Naive thymus-derived CD4-positive, alpha-beta T cell (primary cell): ENCODE measurements around the gene SRSF3. TPM values are rescaled to one million over a fixed set of nuclear protein-coding genes. Genes with fewer than 3 reads are reported as not detected.
A peak's percentile ranks its signal among the peaks of the same experiment; 100 is the strongest.
"Not testable (repeated sequence)": the region's sequence is repeated elsewhere in the genome, so short reads cannot be mapped to it uniquely, and the experiment has no call there.

Experiments
- ATAC-seq: fragments of 150-1000 bp; cut with Tn5 transposase; 2 replicates; pipeline ENCODE4 v1.10.0; 2021; ENCODE audit warnings: mild to moderate bottlenecking, moderate library complexity
- CTCF ChIA-PET: fragments of 350-600 bp; sonication (Branson Sonifier 250); formaldehyde crosslinking; loops from one replicate; lab custom pipeline; 2021; ENCODE audit warnings: antibody characterized with exemption; lab: Charles Lee
- POLR2A ChIA-PET: fragments of 350-600 bp; sonication (Branson Sonifier 250); formaldehyde crosslinking; loops from one replicate; lab custom pipeline; 2021; ENCODE audit warnings: antibody characterized with exemption, inconsistent platforms; lab: Charles Lee
- DNase-seq, 9 donors: peaks; one replicate each; pipeline versions ENCODE4 v3.0.0 to v3.0.0-alpha.2; 2020 to 2022; ENCODE audit warnings: mixed read lengths in 1 of 9
- H3K27ac ChIP-seq: one replicate; pipeline ENCODE4 v1.7.0; 2013; ENCODE audit warnings: mild to moderate bottlenecking, low read depth, low read length, moderate library complexity
- H3K27me3 ChIP-seq, 2 donors: one replicate each; pipeline ENCODE4 v1.7.0; 2013; ENCODE audit warnings: low read length in 2 of 2, mild to moderate bottlenecking in 2 of 2, moderate library complexity in 2 of 2; ENCODE audit not compliant: control insufficient read depth in 2 of 2, insufficient read depth in 2 of 2
- H3K36me3 ChIP-seq, 3 experiments: 1 replicate in 2 of 3; 2 replicates in 1 of 3; pipeline ENCODE4 v1.7.0; 2013; ENCODE audit warnings: low read length in 3 of 3, mild to moderate bottlenecking in 3 of 3, moderate library complexity in 1 of 3; ENCODE audit not compliant: insufficient read depth in 3 of 3, control insufficient read depth in 2 of 3
- H3K4me1 ChIP-seq, 2 donors: one replicate each; pipeline ENCODE4 v1.7.0; 2013; ENCODE audit warnings: low read length in 2 of 2, mild to moderate bottlenecking in 2 of 2, moderate library complexity in 1 of 2; ENCODE audit not compliant: control insufficient read depth in 2 of 2, insufficient read depth in 2 of 2
- H3K4me3 ChIP-seq: 2 replicates; pipeline ENCODE4 v1.7.0; 2013; ENCODE audit warnings: mild to moderate bottlenecking, low read length
- H3K9me3 ChIP-seq, 3 experiments: 1 replicate in 2 of 3; 2 replicates in 1 of 3; pipeline ENCODE4 v1.7.0; 2013; ENCODE audit warnings: low read length in 3 of 3; ENCODE audit not compliant: control insufficient read depth in 2 of 3
- H3K27ac Mint-ChIP-seq, 9 donors: one replicate each; pipeline ENCODE4 v1.8.0; 2020 to 2022; ENCODE audit warnings: mixed read lengths in 9 of 9, mild to moderate bottlenecking in 8 of 9, moderate library complexity in 5 of 9, inconsistent platforms in 2 of 9
- H3K27me3 Mint-ChIP-seq, 5 donors: one replicate each; pipeline ENCODE4 v1.8.0; 2021 to 2022; ENCODE audit warnings: mixed read lengths in 5 of 5, mild to moderate bottlenecking in 1 of 5
- H3K36me3 Mint-ChIP-seq, 5 donors: one replicate each; pipeline ENCODE4 v1.8.0; 2020 to 2022; ENCODE audit warnings: mixed read lengths in 5 of 5, mild to moderate bottlenecking in 3 of 5, inconsistent platforms in 1 of 5
- H3K4me1 Mint-ChIP-seq, 7 donors: one replicate each; pipeline ENCODE4 v1.8.0; 2020 to 2022; ENCODE audit warnings: mixed read lengths in 7 of 7, mild to moderate bottlenecking in 3 of 7, inconsistent platforms in 1 of 7
- H3K4me3 Mint-ChIP-seq, 10 donors: one replicate each; pipeline ENCODE4 v1.8.0; 2020 to 2022; ENCODE audit warnings: mild to moderate bottlenecking in 10 of 10, mixed read lengths in 10 of 10, moderate library complexity in 6 of 10, inconsistent platforms in 2 of 10
- H3K9me3 Mint-ChIP-seq, 11 donors: one replicate each; pipeline ENCODE4 v1.8.0; 2020 to 2022; ENCODE audit warnings: mixed read lengths in 11 of 11, mild to moderate bottlenecking in 4 of 11, inconsistent platforms in 1 of 11, moderate library complexity in 1 of 11
- intact Hi-C, 2 donors: fragments of 100-400 bp; cut with micrococcal nuclease; formaldehyde crosslinking; loops; one replicate each; pipeline ENCODE4 v1.15.1; 2023
- polyA plus RNA-seq, 2 donors: library from polyadenylated mRNA; unstranded; fragments of 300-500 nt; fragmentation: Illumina TruSeq; gene quantifications; one replicate each; pipeline ENCODE4 v1.2.3, GENCODE V29; 2021
- total RNA-seq, 6 experiments: library from RNA in 5 of 6; stranded (reverse) in 5 of 6; gene quantifications; 1 replicate in 5 of 6; 2 replicates in 1 of 6; pipeline ENCODE4 v1.2.3 and lab custom pipeline; 2021 to 2026

The SRSF3 gene
- total and polyA plus RNA-seq, 7 experiments from 2014 or later: 317 to 510 (median 403) TPM

- H3K27me3 Mint-ChIP-seq, H3K4me1 ChIP-seq, intact Hi-C loops, H3K4me3 Mint-ChIP-seq, ATAC-seq, H3K27me3 ChIP-seq, DNase-seq, H3K9me3 Mint-ChIP-seq, H3K27ac ChIP-seq, H3K9me3 ChIP-seq, H3K4me3 ChIP-seq: not testable (repeated sequence)
- POLR2A ChIA-PET: interaction anchor here (0.8 to 2.3 kb wide), 9 partner anchors 8 to 105 kb away, joined by 3 to 7 read pairs (median 4); no protein-coding TSS in a partner anchor
- H3K36me3 ChIP-seq: peaks cover 12 to 56% (median 26%) of the 10 kb centered on the region in 3 experiments
- peaks cover 25 to 56% (median 45%) of the 10 kb centered on the region in 7 donors for H3K4me1 Mint-ChIP-seq
- peaks cover 12 to 57% (median 46%) of the 10 kb centered on the region in 5 donors for H3K36me3 Mint-ChIP-seq
- CTCF ChIA-PET: interaction anchor here (0.6 to 1.4 kb wide), 4 partner anchors 13 to 188 kb away, joined by 3 read pairs; no protein-coding TSS in a partner anchor
- peak overlapping the region in 6 of 9 donors; percentile 2 to 79 (median 32) for H3K27ac Mint-ChIP-seq
These were observed 17.5 kb downstream of the SRSF3 start for GRCh38 chr6:36611679-36612078.

DNA sequence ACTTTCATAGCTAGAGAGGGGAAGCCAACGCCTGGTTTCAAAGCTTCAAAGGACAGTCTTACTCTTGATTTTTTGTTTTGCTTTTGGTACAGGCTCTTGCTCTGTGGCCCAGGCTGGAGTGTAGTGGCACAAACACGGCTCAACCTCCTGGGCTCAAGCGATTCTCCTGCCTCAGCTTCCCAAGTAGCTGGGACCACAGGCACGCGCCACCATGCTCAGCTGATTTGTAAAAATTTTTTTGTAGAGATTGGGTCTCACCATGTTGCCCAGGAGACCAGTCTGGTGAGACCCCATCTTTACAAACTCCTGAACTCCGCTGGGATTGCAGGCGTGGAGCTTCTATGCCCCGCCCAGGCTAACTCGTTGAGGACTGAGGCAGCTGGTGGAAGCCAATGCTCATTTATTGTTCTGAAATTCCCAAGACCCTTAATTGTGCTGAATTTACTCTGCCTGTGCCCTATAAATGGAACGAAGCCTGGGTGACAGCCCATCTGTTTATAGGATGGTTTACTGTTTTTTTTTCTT lies 18.0 kb downstream of the SRSF3 start:
- H3K27ac Mint-ChIP-seq: peak overlapping the region in 4 of 9 donors; percentile 2 to 79 (median 18)
- H3K9me3 Mint-ChIP-seq: peaks cover 0 to 7% (median 0%) of the 10 kb centered on the region in 11 donors
- H3K4me3 Mint-ChIP-seq: no peak overlapping the region
- ChIA-PET POLR2A (interaction anchor here (0.8 to 2.3 kb wide), 10 partner anchors 9 to 106 kb away, joined by 3 to 7 read pairs (median 4); no protein-coding TSS in a partner anchor), CTCF (interaction anchor here (0.5 to 1.4 kb wide), 3 partner anchors 64 to 189 kb away, joined by 3 to 4 read pairs (median 3); no protein-coding TSS in a partner anchor)
- no peak for DNase-seq
- H3K27me3 ChIP-seq: no peaks in the 10 kb centered on the region
- peaks cover 6 to 7% of the 10 kb centered on the region in 2 donors for H3K4me1 ChIP-seq
- no peak for ATAC-seq
- peaks cover 25 to 52% (median 45%) of the 10 kb centered on the region in 7 donors for H3K4me1 Mint-ChIP-seq
- H3K4me3 ChIP-seq: no peak overlapping the region
- intact Hi-C loops: no loop called here
- H3K27ac ChIP-seq: no peak overlapping the region
- H3K36me3 ChIP-seq: peaks cover 12 to 52% (median 21%) of the 10 kb centered on the region in 3 experiments
- no peaks in the 10 kb centered on the region for H3K27me3 Mint-ChIP-seq
- H3K9me3 ChIP-seq: no peaks in the 10 kb centered on the region
- peaks cover 12 to 57% (median 46%) of the 10 kb centered on the region in 5 donors for H3K36me3 Mint-ChIP-seq

DNA sequence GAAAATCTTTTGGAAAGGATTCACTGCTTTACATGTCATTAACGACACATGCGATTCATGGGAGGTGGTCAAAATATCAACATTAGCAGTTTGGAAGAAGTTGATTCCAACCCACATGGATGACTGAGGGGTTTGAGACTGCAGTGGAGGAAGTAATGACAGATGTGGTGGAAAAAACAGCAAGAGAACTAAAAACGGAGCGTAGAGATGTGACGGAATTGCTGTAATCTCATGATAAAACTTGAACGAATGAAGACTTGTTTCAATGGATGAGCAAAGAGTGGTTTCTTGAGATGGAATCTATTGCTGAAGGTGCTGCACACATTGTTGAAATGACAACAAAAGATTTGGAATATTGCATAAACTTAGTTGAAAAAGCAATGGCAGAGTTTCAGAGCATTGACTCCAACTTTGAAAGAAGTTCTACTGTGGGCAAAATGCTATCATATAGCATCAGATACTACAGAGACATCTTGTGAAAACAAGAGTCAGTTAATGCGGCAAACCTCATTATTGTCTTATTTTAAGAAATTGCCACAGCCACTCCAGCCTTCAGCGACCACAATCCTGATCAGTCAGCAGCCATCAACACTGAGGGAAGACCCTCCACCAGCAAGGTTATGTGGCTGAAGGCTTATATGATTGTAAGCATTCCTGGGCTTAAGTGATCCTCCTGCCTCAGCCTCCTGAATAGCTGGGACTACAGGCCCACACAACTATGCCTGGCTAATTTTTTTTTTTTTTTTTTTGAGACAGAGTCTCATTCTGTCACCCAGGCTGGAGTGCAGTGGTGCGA lies 19.2 kb downstream of the SRSF3 start:
- Histone ChIP-seq H3K27me3 (no peaks in the 10 kb centered on the region), H3K36me3 (peaks cover 1 to 40% (median 15%) of the 10 kb centered on the region in 3 experiments), H3K4me1 (no peaks in the 10 kb centered on the region), H3K9me3 (no peaks in the 10 kb centered on the region), H3K4me3 (no peak overlapping the region), H3K27ac (no peak overlapping the region)
- intact Hi-C loops: no loop called here
- DNase-seq (no peak), ATAC-seq (no peak)
- Mint-ChIP-seq H3K4me1 (peaks cover 16 to 39% (median 33%) of the 10 kb centered on the region in 7 donors), H3K36me3 (peaks cover 6 to 48% (median 40%) of the 10 kb centered on the region in 5 donors), H3K27ac (peak overlapping the region in 6 of 9 donors; percentile 1 to 79 (median 18)), H3K4me3 (no peak overlapping the region), H3K9me3 (peaks cover 0 to 4% (median 0%) of the 10 kb centered on the region in 11 donors), H3K27me3 (no peaks in the 10 kb centered on the region)
- CTCF ChIA-PET: no interaction called here
- POLR2A ChIA-PET: interaction anchor here (1.0 to 1.5 kb wide), 2 partner anchors 10 to 92 kb away, joined by 3 to 5 read pairs; no protein-coding TSS in a partner anchor

DNA sequence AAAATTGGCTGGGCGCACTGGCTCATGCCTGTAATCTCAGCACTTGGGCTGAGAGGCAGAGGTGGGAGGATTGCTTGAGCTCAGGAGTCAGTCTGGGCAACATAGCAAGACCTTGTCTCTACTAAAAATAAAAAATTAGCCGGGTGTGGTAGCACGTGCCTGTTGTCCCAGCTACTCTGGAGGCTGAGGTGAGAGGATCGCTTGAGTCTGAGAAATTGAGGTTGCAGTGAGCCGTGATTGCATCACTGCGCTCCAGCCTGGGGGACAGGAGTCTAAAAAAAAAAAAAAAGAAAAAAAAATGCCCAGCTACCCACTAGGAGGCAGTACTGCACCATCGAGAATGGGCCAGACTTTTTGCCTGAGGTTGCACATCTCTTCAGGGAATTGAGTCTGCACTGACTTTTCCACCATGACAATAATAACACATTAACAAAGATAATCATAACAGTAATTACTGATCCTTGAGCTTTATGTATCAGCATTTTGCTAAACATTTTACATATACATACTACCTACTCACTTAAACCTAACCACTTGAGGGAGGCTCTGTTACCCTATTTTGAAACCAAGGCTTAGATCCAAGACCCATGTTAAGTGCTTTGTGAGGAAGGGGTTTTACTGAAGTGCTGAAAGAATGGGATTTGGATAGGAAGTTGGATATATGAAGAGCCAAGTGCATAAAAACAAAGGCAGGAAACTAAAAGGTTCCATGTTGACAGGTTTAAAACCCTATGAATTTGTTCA lies 21.0 kb downstream of the SRSF3 start:
- POLR2A ChIA-PET: interaction anchor here (0.6 to 1.7 kb wide), 10 partner anchors 12 to 720 kb away, joined by 3 to 7 read pairs (median 4); no protein-coding TSS in a partner anchor
- Mint-ChIP-seq H3K36me3 (peaks cover 3 to 34% (median 25%) of the 10 kb centered on the region in 5 donors), H3K27ac (peak overlapping the region in 7 of 9 donors; percentile 14 to 78 (median 60)), H3K4me1 (peaks cover 7 to 26% (median 18%) of the 10 kb centered on the region in 7 donors), H3K4me3 (no peak overlapping the region), H3K27me3 (no peaks in the 10 kb centered on the region), H3K9me3 (peaks cover 0 to 4% (median 0%) of the 10 kb centered on the region in 11 donors)
- Histone ChIP-seq H3K27me3 (no peaks in the 10 kb centered on the region), H3K27ac (no peak overlapping the region), H3K9me3 (no peaks in the 10 kb centered on the region), H3K4me1 (no peaks in the 10 kb centered on the region), H3K36me3 (peaks cover 0 to 33% (median 15%) of the 10 kb centered on the region in 3 experiments), H3K4me3 (no peak overlapping the region)
- peak; percentile 83 for ATAC-seq
- intact Hi-C loops: loop anchor here (1.0 to 2.0 kb wide), 3 partner anchors 20 to 144 kb away; partner anchors contain the start of gene SRSF3 (in 1 of the 2)
- CTCF ChIA-PET: interaction anchor here (0.6 to 2.4 kb wide), 23 partner anchors 8 to 259 kb away, joined by 3 to 11 read pairs (median 4); partner anchors contain the start of genes CDKN1A and PPIL1
- peak in 8 of 9 donors; percentile 21 to 62 (median 50) for DNase-seq

DNA sequence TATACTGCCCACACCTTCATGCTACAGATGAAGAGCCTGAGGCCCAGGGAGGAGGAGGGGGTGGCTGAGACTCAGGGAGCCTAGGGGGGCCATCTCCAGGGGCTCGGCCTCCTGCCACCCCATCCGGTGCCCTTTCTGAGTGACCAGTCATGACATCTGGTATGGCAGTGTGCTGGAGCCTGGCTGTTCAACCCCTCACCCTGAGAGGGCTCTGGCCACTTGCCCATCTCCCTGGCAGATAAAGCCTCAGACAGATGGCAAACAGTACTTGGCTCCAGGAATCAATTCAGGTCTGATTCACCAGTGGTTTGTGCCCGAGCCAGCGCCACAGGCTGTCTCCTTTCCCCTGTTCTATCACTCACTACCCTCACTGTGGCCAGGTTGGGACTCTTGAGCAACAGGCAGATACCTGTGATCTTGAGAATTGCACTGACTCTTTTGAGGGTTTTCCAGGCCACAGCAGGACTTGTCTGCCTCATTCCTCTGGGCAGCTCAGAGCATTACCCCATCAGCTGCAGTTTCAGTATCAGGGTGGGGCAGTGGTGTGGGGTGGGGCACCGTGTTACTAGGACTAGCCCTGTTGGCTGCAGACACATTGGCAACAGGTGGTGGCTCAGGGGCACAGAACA lies 22.8 kb downstream of the SRSF3 start:
- H3K27me3 Mint-ChIP-seq: no peaks in the 10 kb centered on the region
- H3K27ac Mint-ChIP-seq: peak overlapping the region in 1 of 9 donors; percentile 38
- ATAC-seq (no peak), DNase-seq (no peak)
- H3K4me3 Mint-ChIP-seq: no peak overlapping the region
- H3K9me3 ChIP-seq: no peaks in the 10 kb centered on the region
- peaks cover 0 to 1% (median 0%) of the 10 kb centered on the region in 11 donors for H3K9me3 Mint-ChIP-seq
- no peaks in the 10 kb centered on the region for H3K27me3 ChIP-seq
- ChIA-PET POLR2A (no interaction called here), CTCF (interaction anchor here (1.0 to 2.4 kb wide), 4 partner anchors 11 to 592 kb away, joined by 3 to 11 read pairs (median 5); no protein-coding TSS in a partner anchor)
- intact Hi-C loops: no loop called here
- H3K4me1 ChIP-seq: no peaks in the 10 kb centered on the region
- peaks cover 0 to 19% (median 12%) of the 10 kb centered on the region in 5 donors for H3K36me3 Mint-ChIP-seq
- H3K36me3 ChIP-seq: peaks cover 0 to 17% (median 7%) of the 10 kb centered on the region in 3 experiments
- peaks cover 5 to 20% (median 11%) of the 10 kb centered on the region in 7 donors for H3K4me1 Mint-ChIP-seq
- H3K4me3 ChIP-seq: no peak overlapping the region
- H3K27ac ChIP-seq: no peak overlapping the region
